PC-3 (cell line): ENCODE results near the gene SOAT2. TPM values are rescaled to one million over a fixed set of nuclear protein-coding genes. Genes with fewer than 3 reads are reported as not detected.

Source experiments
- ATAC-seq: fragments of 200-7000 bp; cut with Tn5 transposase; 2 replicates; pipeline ENCODE4 v1.9.1; 2020; ENCODE audit warnings: mild to moderate bottlenecking, moderate library complexity
- BruUV-seq: library from RNA; stranded (reverse); fragments of 400-500 nt; replicated peaks from 2 replicates; lab custom pipeline; 2021; lab: Mats Ljungman, UMichigan
- CTCF ChIA-PET: fragments of 300-600 bp; sonication (Branson Sonifier 250); formaldehyde crosslinking; loops from one replicate; lab custom pipeline; 2022; ENCODE audit warnings: antibody characterized with exemption; lab: Charles Lee
- POLR2A ChIA-PET: fragments of 300-600 bp; sonication (Branson Sonifier 250); formaldehyde crosslinking; loops from one replicate; lab custom pipeline; 2022; ENCODE audit warnings: antibody characterized with exemption; ENCODE audit not compliant: unreplicated experiment; lab: Charles Lee
- DNase-seq: peaks from one replicate; pipeline ENCODE4 v3.0.0-alpha.2; 2015
- H2AFZ ChIP-seq: fragments of 300-600 bp; sonication (generic); 2 replicates; pipeline ENCODE4 v1.6.0; 2016; ENCODE audit warnings: antibody characterized with exemption, low read length
- H3F3A ChIP-seq: fragments of 300-600 bp; sonication (generic); one replicate; pipeline ENCODE4 v1.6.0; 2017; ENCODE audit warnings: antibody characterized with exemption, low read length, control low read depth, mild to moderate bottlenecking; ENCODE audit not compliant: unreplicated experiment
- H3K27ac ChIP-seq: fragments of 300-600 bp; sonication (generic); 2 replicates; pipeline ENCODE4 v1.5.1; 2016; ENCODE audit warnings: mild to moderate bottlenecking, low read length
- H3K27me3 ChIP-seq: fragments of 300-600 bp; sonication (generic); 2 replicates; pipeline ENCODE4 v1.6.1; 2016; ENCODE audit warnings: low read length, mixed read lengths
- H3K36me3 ChIP-seq: fragments of 300-600 bp; sonication (generic); 2 replicates; pipeline ENCODE4 v1.6.1; 2016; ENCODE audit warnings: low read depth, mixed run types, low read length, mixed read lengths
- H3K4me1 ChIP-seq: fragments of 300-600 bp; sonication (generic); 2 replicates; pipeline ENCODE4 v1.5.1; 2016; ENCODE audit warnings: low read length; ENCODE audit not compliant: insufficient read depth
- H3K4me2 ChIP-seq: fragments of 300-600 bp; sonication (generic); 2 replicates; pipeline ENCODE4 v1.6.0; 2016; ENCODE audit warnings: low read length
- H3K4me3 ChIP-seq: fragments of 300-600 bp; sonication (generic); 2 replicates; pipeline ENCODE4 v1.5.1; 2016; ENCODE audit warnings: mild to moderate bottlenecking, low read length, mixed read lengths
- H3K79me2 ChIP-seq: fragments of 300-600 bp; sonication (generic); 2 replicates; pipeline ENCODE4 v1.6.1; 2017; ENCODE audit warnings: low read length, mixed read lengths
- H3K9ac ChIP-seq: fragments of 300-600 bp; sonication (generic); 2 replicates; pipeline ENCODE4 v1.6.0; 2016; ENCODE audit warnings: mild to moderate bottlenecking, low read length
- H3K9me2 ChIP-seq: fragments of 300-600 bp; sonication (generic); replicated peaks from 2 replicates; pipeline ENCODE4 v1.6.1; 2016; ENCODE audit warnings: mixed run types, low read length, mixed read lengths
- H3K9me3 ChIP-seq: fragments of 300-600 bp; sonication (generic); 2 replicates; pipeline ENCODE4 v1.6.1; 2016; ENCODE audit warnings: low read length, mixed read lengths
- H4K20me1 ChIP-seq: fragments of 300-600 bp; sonication (generic); 2 replicates; pipeline ENCODE4 v1.6.1; 2016; ENCODE audit warnings: low read length, mixed read lengths
- CTCF ChIP-seq: fragments of 300-600 bp; sonication (generic); conservative IDR thresholded peaks from 2 replicates; pipeline ENCODE4 v1.5.1; 2017; ENCODE audit warnings: antibody characterized with exemption, low read depth, mild to moderate bottlenecking, low read length
- EZH2 ChIP-seq: fragments of 300-600 bp; sonication (generic); IDR thresholded peaks from one replicate; pipeline ENCODE4 v1.6.1; 2017; ENCODE audit warnings: antibody characterized with exemption, mild to moderate bottlenecking, low read length; ENCODE audit not compliant: unreplicated experiment
- EZH2phosphoT487 ChIP-seq: fragments of 300-600 bp; sonication (generic); IDR thresholded peaks from 2 replicates; pipeline ENCODE4 v1.6.1; 2018; ENCODE audit warnings: mild to moderate bottlenecking, antibody characterized with exemption, low read length, borderline replicate concordance
- intact Hi-C: fragments of 100-400 bp; cut with micrococcal nuclease; formaldehyde crosslinking; loops from 2 replicates; pipeline ENCODE4 v1.9.0; 2023
- total RNA-seq: library from RNA; depleted of rRNA; stranded (reverse); fragments of >200 nt; gene quantifications from 2 replicates; pipeline ENCODE4 v1.2.3, GENCODE V29; 2014

SOAT2 gene
- total RNA-seq, 1 experiment from 2014 or later = 0.07 TPM

DNA sequence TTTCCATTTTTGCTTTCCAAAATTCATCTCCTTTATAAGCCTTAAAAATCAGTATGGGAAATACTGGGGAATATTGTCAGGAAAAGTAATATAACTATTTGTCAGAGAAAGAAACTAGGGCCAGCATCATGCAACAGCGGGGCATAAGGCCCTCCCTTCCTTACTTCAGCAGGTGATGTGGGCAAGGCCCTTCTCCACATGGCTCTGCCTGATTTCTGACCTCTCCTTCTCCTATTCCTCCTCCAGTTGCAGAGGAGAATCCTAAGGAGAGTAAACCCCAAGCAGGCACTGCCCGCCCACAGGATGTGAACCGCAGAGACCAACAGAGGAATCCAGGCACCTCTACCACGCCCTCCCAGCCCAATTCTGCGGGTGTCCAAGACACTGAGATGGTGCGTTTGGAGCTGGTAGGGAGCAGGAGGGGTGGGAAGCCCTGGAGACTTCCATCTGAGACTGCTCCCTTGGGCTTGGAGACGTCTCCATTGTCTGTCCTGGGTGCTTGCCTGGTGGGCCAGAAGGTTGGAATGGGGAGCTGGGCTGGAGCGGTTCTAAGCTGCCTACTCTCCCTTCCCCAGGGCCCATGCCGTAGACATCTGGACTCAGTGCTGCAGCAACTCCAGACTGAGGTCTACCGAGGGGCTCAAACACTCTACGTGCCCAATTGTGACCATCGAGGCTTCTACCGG lies 2.7 kb upstream of the SOAT2 start:
- POLR2A ChIA-PET = interaction anchor here (0.6 kb wide), 1 partner anchor 52 kb away, joined by 4 read pairs; no protein-coding TSS in a partner anchor

GRCh38 chr12:53101266-53101665 lies 2.0 kb upstream of the SOAT2 start:
- H2AFZ ChIP-seq = no peak overlapping the region
- CTCF ChIA-PET = no interaction called here
- peaks cover 31% of the 10 kb centered on the region for H3K4me1 ChIP-seq
- no peak for DNase-seq
- no peaks in the 10 kb centered on the region for H3K9me3 ChIP-seq
- no peaks in the 10 kb centered on the region for H3K27me3 ChIP-seq
- H3K9me2 ChIP-seq = no peaks in the 10 kb centered on the region
- no peak overlapping the region for H3K4me2 ChIP-seq
- no peak overlapping the region for H3K27ac ChIP-seq
- BruUV-seq = no TSS peak
- TF ChIP-seq CTCF (no peak), EZH2phosphoT487 (no peak), EZH2 (no peak)
- no peak overlapping the region for H3K9ac ChIP-seq
- 0 out of 2 replicates have a peak, but pooled peaks cover 3% of the 10 kb centered on the region for H3K36me3 ChIP-seq
- POLR2A ChIA-PET = interaction anchor here (0.6 kb wide), 1 partner anchor 53 kb away, joined by 4 read pairs; no protein-coding TSS in a partner anchor
- H3K79me2 ChIP-seq = 0 out of 2 replicates have a peak, but pooled peaks cover 4% of the 10 kb centered on the region
- intact Hi-C loops = no loop called here
- H3K4me3 ChIP-seq = no peak overlapping the region
- ATAC-seq = no peak
- no peaks in the 10 kb centered on the region for H4K20me1 ChIP-seq
- peaks cover 3% of the 10 kb centered on the region for H3F3A ChIP-seq

More for the DNA sequence above, 2.7 kb upstream of the SOAT2 start:
- Histone ChIP-seq H3K27ac (no peak overlapping the region), H3K9me3 (no peaks in the 10 kb centered on the region), H3K4me2 (no peak overlapping the region), H4K20me1 (no peaks in the 10 kb centered on the region), H3K9ac (no peak overlapping the region), H3K36me3 (0 out of 2 replicates have a peak, but pooled peaks cover 3% of the 10 kb centered on the region), H3K4me3 (no peak overlapping the region), H3F3A (peaks cover 3% of the 10 kb centered on the region), H3K79me2 (0 out of 2 replicates have a peak, but pooled peaks cover 4% of the 10 kb centered on the region), H3K9me2 (no peaks in the 10 kb centered on the region), H3K27me3 (no peaks in the 10 kb centered on the region), H2AFZ (no peak overlapping the region), H3K4me1 (peaks cover 35% of the 10 kb centered on the region)
- no peak for ATAC-seq
- no peak for TF ChIP-seq EZH2phosphoT487
- intact Hi-C loops = no loop called here
- CTCF ChIA-PET = interaction anchor here (2.5 kb wide), 1 partner anchor 34 kb away, joined by 37 read pairs; no protein-coding TSS in a partner anchor
- BruUV-seq = no TSS peak
- DNase-seq = peak; percentile 9

GRCh38 chr12:53101931-53102781 lies 1.1 kb upstream of the SOAT2 start:
- BruUV-seq = no TSS peak
- intact Hi-C loops = no loop called here
- H3K9ac ChIP-seq = no peak overlapping the region
- TF ChIP-seq EZH2 (no peak), EZH2phosphoT487 (no peak)
- DNase-seq (no peak), ATAC-seq (no peak)
- no peak overlapping the region for H2AFZ ChIP-seq
- peaks cover 22% of the 10 kb centered on the region for H3K4me1 ChIP-seq
- peaks cover 3% of the 10 kb centered on the region for H3F3A ChIP-seq
- 0 out of 2 replicates have a peak, but pooled peaks cover 3% of the 10 kb centered on the region for H3K36me3 ChIP-seq
- no peak overlapping the region for H3K27ac ChIP-seq
- H3K4me2 ChIP-seq = no peak overlapping the region
- POLR2A ChIA-PET = interaction anchor here (0.6 kb wide), 1 partner anchor 23 kb away, joined by 19 read pairs; the partner anchor contains the start of gene SPRYD3
- H3K9me3 ChIP-seq = no peaks in the 10 kb centered on the region
- 0 out of 2 replicates have a peak, but pooled peaks cover 1% of the 10 kb centered on the region for H3K79me2 ChIP-seq
- no peaks in the 10 kb centered on the region for H3K27me3 ChIP-seq
- no peaks in the 10 kb centered on the region for H3K9me2 ChIP-seq
- no peaks in the 10 kb centered on the region for H4K20me1 ChIP-seq
- CTCF ChIA-PET = interaction anchor here (1.3 to 1.7 kb wide), 2 partner anchors 23 to 36 kb away, joined by 5 to 12 read pairs; partner anchors contain the start of gene SPRYD3
- no peak overlapping the region for H3K4me3 ChIP-seq
